Psoas muscle (tissue), 8 donors: ENCODE measurements around the gene CCDC92. TPM values are rescaled to one million over a fixed set of nuclear protein-coding genes. Genes with fewer than 3 reads are reported as not detected.
A peak's percentile ranks its signal among the peaks of the same experiment; 100 is the strongest.
"Not testable (repeated sequence)": the region's sequence is repeated elsewhere in the genome, so short reads cannot be mapped to it uniquely, and the experiment has no call there.

ENCODE experiments used
- ATAC-seq, 4 donors: fragments of 200-7000 bp; cut with Tn5 transposase; one replicate each; pipeline ENCODE4 v1.9.1; 2020; ENCODE audit warnings: moderate library complexity in 3 of 4, mild to moderate bottlenecking in 2 of 4
- DNase-seq, 2 donors: peaks; one replicate each; pipeline ENCODE4 v3.0.0-alpha.2; 2020
- H3K27ac ChIP-seq: fragments of 200-600 bp; one replicate; pipeline ENCODE4 v1.8.0; 2022
- H3K27me3 ChIP-seq, 3 donors: fragments of 200-600 bp in 1 of 3; one replicate each; pipeline versions ENCODE4 v1.6.1 to v1.8.0; 2013 to 2022; ENCODE audit warnings: low read length in 2 of 3, mild to moderate bottlenecking in 2 of 3, moderate library complexity in 1 of 3; ENCODE audit not compliant: insufficient read depth in 3 of 3
- H3K36me3 ChIP-seq, 2 donors: fragments of 200-600 bp in 1 of 2; one replicate each; pipeline versions ENCODE4 v1.6.1 to v1.8.0; 2013 to 2022; ENCODE audit warnings: low read depth in 1 of 2, mild to moderate bottlenecking in 1 of 2, moderate library complexity in 1 of 2; ENCODE audit not compliant: insufficient read depth in 1 of 2
- H3K4me1 ChIP-seq: fragments of 200-600 bp; one replicate; pipeline ENCODE4 v1.8.0; 2022
- H3K4me3 ChIP-seq: fragments of 200-600 bp; one replicate; pipeline ENCODE4 v1.8.0; 2022; ENCODE audit warnings: mild to moderate bottlenecking
- H3K9me3 ChIP-seq: fragments of 200-600 bp; one replicate; pipeline ENCODE4 v1.8.0; 2022
- WGBS, 3 donors: extraction: QIAGEN DNeasy Blood & Tissue Kit; methylation state at CpG; one replicate each; pipeline versions ENCODE4 v1.1.6 to v1.1.7; 2013; 5-methylcytosine and 5-hydroxymethylcytosine counted together
- intact Hi-C, 2 donors: fragments of 100-400 bp; cut with DNase I; formaldehyde crosslinking; loops; one replicate each; pipeline versions ENCODE4 v1.11.0 to v1.14.2; 2022
- polyA plus RNA-seq, 3 donors: library from polyadenylated mRNA; stranded (reverse); fragments of 200-250 nt; gene quantifications; one replicate each; pipeline ENCODE4 v1.2.3, GENCODE V29; 2013
- total RNA-seq, 4 donors: library from RNA; stranded (reverse); fragmentation: NEBNext Ultra II Directional in 2 of 4; extraction: Animal tissue kit (Norgen Biotek cat#: 25700) in 2 of 4; gene quantifications; one replicate each; pipeline versions ENCODE4 v1.2.1 to v1.2.4, GENCODE V29; 2021 to 2023
- TF ChIP-seq, protein P1 (sequence below): fragments of 200-600 bp; IDR thresholded peaks from one replicate; pipeline ENCODE4 v1.8.0; 2022; ENCODE audit warnings: antibody characterized with exemption
- donor health status: healthy with polysubstance abuse.
- donor health status: DM: no; HTN: no; CAD: no; lungs with moderate emphysema.
- donor health status: Bipolar disorder and iron deficiency.
- donor health status: healthy.
- donor health status: DM: yes; HTN: yes; CAD: no.
- donor health status: DM: no; HTN: no; CAD: no.
- donor health status: DM: no; HTN: no; CAD: no.
- donor health status: DM: yes; HTN: yes; CAD: no.

CCDC92 gene
- total and polyA plus RNA-seq, 7 donors = 27.9 to 83.2 (median 41.1) TPM

DNA sequence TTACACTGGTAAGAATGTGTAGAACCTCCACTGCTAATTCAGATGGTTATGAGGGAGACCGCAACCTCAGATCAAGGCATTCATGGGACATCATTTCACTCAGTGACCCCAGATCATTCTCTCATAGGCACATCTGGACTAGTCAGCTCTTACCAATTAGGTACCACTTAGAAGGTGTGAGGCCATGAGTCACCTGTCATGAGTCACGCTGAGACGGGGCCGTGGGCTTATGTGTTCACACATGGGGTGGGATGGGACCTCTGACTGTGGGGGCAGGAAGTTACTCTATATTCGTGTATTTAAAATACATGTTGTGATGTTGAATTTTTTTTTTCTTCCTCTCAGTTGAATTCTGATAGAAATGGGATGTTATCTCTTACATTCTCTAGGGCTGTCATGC lies 55.9 kb downstream of the CCDC92 start:
- H3K9me3 ChIP-seq = no peaks in the 10 kb centered on the region
- no peaks in the 10 kb centered on the region for H3K36me3 ChIP-seq
- no peak overlapping the region for H3K4me3 ChIP-seq
- WGBS, 3 donors = 76 to 85% (median 80%) methylated on average over 5 of the region's 5 CpGs
- peak in 1 of 2 donors; percentile 15 for DNase-seq
- TF ChIP-seq, protein P1, sequence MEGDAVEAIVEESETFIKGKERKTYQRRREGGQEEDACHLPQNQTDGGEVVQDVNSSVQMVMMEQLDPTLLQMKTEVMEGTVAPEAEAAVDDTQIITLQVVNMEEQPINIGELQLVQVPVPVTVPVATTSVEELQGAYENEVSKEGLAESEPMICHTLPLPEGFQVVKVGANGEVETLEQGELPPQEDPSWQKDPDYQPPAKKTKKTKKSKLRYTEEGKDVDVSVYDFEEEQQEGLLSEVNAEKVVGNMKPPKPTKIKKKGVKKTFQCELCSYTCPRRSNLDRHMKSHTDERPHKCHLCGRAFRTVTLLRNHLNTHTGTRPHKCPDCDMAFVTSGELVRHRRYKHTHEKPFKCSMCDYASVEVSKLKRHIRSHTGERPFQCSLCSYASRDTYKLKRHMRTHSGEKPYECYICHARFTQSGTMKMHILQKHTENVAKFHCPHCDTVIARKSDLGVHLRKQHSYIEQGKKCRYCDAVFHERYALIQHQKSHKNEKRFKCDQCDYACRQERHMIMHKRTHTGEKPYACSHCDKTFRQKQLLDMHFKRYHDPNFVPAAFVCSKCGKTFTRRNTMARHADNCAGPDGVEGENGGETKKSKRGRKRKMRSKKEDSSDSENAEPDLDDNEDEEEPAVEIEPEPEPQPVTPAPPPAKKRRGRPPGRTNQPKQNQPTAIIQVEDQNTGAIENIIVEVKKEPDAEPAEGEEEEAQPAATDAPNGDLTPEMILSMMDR = no peak
- no peaks in the 10 kb centered on the region for H3K4me1 ChIP-seq
- intact Hi-C loops = no loop called here
- peaks cover 0 to 18% (median 4%) of the 10 kb centered on the region in 3 donors for H3K27me3 ChIP-seq
- H3K27ac ChIP-seq = no peak overlapping the region
- ATAC-seq = no peak

DNA sequence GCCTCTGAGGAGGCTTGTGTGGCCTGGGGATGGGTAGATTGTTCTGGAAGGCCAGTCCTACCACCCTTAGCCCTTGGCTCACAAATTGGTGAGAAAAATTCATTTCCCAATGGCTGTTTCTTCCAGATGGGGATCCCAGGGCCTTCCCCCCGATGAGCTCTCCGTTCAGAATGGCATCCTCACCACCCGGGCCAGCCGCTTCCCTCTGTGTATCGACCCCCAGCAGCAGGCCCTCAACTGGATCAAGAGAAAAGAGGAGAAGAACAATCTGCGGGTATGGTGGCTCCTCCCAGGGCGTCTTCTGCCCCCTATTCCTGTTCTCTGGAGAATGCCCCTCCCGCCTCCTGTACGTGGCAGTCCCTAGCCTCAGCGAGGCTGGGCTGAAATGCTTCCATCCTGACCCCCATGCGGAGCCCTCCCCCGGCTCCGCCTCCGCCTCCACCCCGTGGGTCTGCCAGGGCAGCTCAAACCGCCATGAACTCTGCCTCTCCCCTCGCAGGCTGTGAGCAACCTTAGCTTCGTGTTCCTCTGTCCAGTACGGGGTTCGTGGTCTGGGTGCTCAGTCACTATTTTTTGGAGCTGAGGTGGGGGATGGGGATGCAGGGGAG lies 57.8 kb downstream of the CCDC92 start:
- Histone ChIP-seq H3K27ac (no peak overlapping the region), H3K27me3 (peaks cover 0 to 18% (median 4%) of the 10 kb centered on the region in 3 donors), H3K36me3 (no peaks in the 10 kb centered on the region), H3K9me3 (no peaks in the 10 kb centered on the region), H3K4me3 (no peak overlapping the region), H3K4me1 (no peaks in the 10 kb centered on the region)
- TF ChIP-seq, protein P1 = no peak
- ATAC-seq = no peak
- intact Hi-C loops = no loop called here
- peak in 1 of 2 donors; percentile 34 for DNase-seq
- 42 to 52% (median 50%) methylated on average over 19 to 20 of the region's 20 CpGs for WGBS, 3 donors

DNA sequence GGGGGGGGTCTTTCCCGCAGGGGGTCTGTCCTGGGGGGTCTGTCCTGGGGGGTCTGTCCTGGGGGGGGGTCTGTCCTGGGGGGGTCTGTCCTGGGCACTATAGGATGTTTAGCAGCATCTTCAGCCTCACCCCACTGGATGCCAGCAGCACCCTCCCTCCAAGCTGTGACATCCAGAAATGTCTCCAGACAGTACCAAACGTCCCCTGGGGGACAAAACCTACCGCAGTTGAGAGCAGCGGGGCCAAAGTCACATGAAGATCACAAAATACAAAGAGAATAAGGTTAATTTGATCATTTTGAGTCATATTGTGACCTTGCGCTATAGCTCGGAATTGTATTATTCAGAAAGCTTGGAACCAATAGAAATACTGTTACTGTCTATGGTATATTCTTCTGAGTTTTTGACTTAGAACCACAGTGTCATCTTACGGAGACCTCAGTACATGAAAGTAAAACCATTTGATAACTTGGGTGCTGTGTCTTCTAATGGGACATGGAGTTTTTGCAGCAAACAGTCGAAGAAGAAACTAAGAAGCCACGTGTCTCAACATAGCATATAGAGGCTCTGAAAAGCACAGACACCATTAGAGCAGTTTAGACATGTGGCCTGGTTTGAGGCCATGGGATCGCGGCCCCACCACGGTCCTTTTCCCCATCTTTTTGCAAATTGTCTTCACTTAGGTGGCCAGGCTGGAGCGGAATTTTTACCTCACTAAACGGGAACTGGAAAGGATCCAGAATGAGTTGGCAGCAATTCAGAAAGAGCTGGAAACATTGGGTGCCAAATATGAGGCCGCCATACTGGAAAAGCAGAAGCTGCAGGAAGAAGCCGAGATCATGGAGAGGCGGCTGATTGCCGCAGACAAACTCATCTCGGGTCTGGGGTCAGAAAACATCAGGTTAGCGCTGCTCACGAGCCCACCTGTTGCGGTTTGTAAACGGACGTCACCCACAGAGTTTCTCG lies 59.9 kb downstream of the CCDC92 start:
- WGBS, 3 donors = 67 to 75% (median 67%) methylated on average over 25 of the region's 25 CpGs
- no peaks in the 10 kb centered on the region for H3K36me3 ChIP-seq
- no peak overlapping the region for H3K4me3 ChIP-seq
- intact Hi-C loops = no loop called here
- no peaks in the 10 kb centered on the region for H3K4me1 ChIP-seq
- peaks cover 0 to 13% (median 0%) of the 10 kb centered on the region in 3 donors for H3K27me3 ChIP-seq
- no peaks in the 10 kb centered on the region for H3K9me3 ChIP-seq
- no peak overlapping the region for H3K27ac ChIP-seq
- ATAC-seq = no peak
- peak in 1 of 2 donors; percentile 24 for DNase-seq
- TF ChIP-seq, protein P1 = no peak

DNA sequence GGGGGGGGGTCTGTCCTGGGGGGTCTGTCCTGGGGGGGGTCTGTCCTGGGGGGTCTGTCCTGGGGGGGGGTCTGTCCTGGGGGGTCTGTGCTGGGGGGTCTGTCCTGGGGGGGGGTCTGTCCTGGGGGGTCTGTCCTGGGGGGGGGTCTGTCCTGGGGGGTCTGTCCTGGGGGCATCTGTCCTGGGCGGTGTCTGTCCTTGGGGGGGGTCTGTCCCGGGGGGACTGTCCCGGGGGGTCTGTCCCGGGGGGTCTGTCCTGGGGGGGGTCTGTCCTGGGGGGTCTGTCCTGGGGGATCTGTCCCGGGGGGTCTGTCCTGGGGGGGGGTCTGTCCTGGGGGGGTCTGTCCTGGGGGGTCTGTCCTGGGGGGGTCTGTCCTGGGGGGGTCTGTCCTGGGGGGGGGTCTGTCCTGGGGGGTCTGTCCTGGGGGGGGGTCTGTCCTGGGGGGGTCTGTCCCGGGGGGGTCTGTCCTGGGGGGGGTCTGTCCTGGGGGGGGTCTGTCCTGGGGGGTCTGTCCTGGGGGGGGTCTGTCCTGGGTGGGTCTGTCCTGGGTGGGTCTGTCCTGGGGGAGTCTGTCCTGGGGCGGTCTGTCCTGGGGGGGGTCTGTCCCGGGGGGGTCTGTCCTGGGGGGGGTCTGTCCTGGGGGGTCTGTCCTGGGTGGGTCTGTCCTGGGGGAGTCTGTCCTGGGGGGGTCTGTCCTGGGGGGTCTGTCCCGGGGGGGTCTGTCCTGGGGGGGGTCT lies 60.8 kb downstream of the CCDC92 start:
- H3K27ac ChIP-seq, H3K4me1 ChIP-seq, H3K9me3 ChIP-seq, ATAC-seq, H3K36me3 ChIP-seq, H3K27me3 ChIP-seq, H3K4me3 ChIP-seq, intact Hi-C loops: not testable (repeated sequence)
- 70 to 88% methylated on average over 4 to 8 of the region's 9 CpGs; no CpG with 5 or more reads in 1 of the 3 donors for WGBS, 3 donors
- DNase-seq = peak in 1 of 2 donors; percentile 4
